GM19452 (cell line): ENCODE results near the gene COMTD1.
"Not testable (repeated sequence)": the region's sequence is repeated elsewhere in the genome, so short reads cannot be mapped to it uniquely, and the experiment has no call there.

Experiments
- ATAC-seq: cut with Tn5 transposase; IDR thresholded peaks from one replicate; pipeline ENCODE4 v1.9.1; 2021; ENCODE audit not compliant: unreplicated experiment

Gene COMTD1

GRCh38 chr10:75195035-75195763, 40.6 kb downstream of the COMTD1 start:
- no peak for ATAC-seq

DNA sequence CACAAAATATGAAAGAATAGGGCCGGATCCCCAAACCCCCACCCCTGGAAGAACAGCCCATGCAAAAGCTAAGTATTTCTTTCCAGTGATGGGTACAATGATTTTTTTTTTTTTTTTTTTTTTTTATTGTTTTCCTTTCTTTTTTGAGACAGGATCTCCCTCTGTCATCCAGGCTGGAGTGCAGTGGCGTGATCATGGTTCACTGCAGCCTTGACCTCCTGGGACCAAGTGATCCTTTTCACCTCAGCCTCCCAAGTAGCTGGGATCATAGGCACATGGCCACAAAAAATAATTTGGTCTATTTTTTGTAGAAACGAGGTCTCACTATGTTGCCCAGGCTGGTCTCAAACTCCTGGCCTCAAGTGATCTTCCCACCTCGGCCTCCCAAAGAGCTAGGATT, 41.1 kb downstream of the COMTD1 start:
- not testable (repeated sequence) for ATAC-seq

DNA sequence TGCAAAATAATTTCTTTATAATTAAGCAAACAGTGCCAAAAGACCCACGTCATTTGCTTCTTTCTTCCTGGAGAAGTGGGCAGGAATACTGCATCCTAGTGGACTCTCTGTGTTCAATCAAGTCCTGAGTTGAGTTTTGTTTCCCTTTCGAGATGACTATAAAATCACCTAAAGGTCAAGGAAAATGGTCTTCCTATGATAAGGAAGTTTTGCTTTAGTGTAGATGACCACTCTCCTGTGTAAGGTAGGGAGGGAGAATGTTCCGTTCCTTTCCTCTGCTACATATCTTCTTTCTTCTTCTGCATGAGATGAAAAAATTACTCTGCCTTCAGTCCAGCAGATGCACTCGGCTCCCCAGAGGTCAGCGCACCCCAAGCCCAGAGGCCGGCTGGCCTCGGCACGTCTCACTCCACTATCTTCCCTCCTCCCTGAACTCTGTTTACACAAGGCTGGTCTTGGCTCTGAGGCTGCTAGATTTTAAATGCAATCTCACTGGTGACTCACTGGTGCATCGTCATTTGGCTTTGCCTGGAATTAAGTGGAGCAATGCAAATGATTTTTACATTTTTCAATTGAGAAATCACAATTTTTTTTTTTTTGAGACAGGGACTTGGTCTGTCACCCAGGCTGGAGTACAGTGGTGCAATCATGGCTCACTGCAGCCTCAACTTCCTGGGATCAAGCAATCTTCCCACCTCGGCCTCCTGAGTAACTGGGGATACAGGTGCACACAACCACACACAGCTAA, 43.8 kb downstream of the COMTD1 start:
- no peak for ATAC-seq

GRCh38 chr10:75189266-75190096, 46.3 kb downstream of the COMTD1 start:
- ATAC-seq = no peak

DNA sequence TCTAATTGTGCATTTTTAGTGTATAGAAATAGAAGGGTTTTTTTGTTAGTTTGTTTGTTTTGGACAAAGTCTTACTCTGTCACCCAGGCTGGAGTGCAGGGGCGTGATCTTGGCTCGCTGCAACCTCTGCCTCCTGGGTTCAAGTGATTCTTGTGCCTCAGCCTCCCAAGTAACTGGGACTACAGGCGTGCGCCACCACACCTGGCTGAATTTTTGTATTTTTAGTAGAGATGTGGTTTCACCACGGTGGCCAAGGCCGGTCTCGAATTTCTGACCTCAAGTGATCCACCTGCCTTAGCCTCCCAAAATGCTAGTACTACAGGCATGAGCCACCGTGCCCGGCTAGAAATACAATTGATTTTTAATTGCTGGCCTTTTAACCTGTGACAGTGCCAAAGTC, 47.2 kb downstream of the COMTD1 start:
- not testable (repeated sequence) for ATAC-seq

- no peak for ATAC-seq
Observed at GRCh38 chr10:75187961-75188426, 47.8 kb downstream of the COMTD1 start.

- no peak for ATAC-seq
Observed at GRCh38 chr10:75186310-75186709, 49.4 kb downstream of the COMTD1 start.
